Uterus (tissue), 2 donors: ENCODE results near the gene CMTM3.

Experiments
- CTCF ChIP-seq, 4 experiments: fragments of 200-600 bp in 2 of 4; fragments of 450-650 bp in 2 of 4; sonication (generic) in 2 of 4; IDR thresholded peaks; one replicate each; pipeline ENCODE4 v1.5.1; 2016 to 2019; ENCODE audit warnings: antibody characterized with exemption in 4 of 4, mild to moderate bottlenecking in 2 of 4, moderate library complexity in 1 of 4
- POLR2A ChIP-seq, 2 donors: fragments of 450-650 bp; IDR thresholded peaks; one replicate each; pipeline ENCODE4 v1.6.1; 2016; ENCODE audit warnings: antibody characterized with exemption in 2 of 2, mild to moderate bottlenecking in 1 of 2, moderate library complexity in 1 of 2

GRCh38 chr16:66649636-66650205 is 45.2 kb downstream of the CMTM3 start:
- TF ChIP-seq CTCF (IDR thresholded peaks at IDR 0.05): no peak
- no peak for TF ChIP-seq POLR2A (IDR thresholded peaks at IDR 0.05)
